Sigmoid colon (tissue), 4 donors: Measurements from ENCODE around the gene RPS6KA6.

Experiments
- EP300 ChIP-seq, 4 donors: sonication (generic); formaldehyde crosslinking; IDR thresholded peaks; one replicate each; pipeline ENCODE4 v1.6.1; 2017; ENCODE audit warnings: antibody characterized with exemption in 4 of 4
- POLR2A ChIP-seq, 2 donors: fragments of 450-650 bp; IDR thresholded peaks; one replicate each; pipeline ENCODE4 v1.6.1; 2016; ENCODE audit warnings: antibody characterized with exemption in 2 of 2, mild to moderate bottlenecking in 2 of 2, moderate library complexity in 2 of 2
- POLR2AphosphoS5 ChIP-seq, 4 donors: sonication (generic); formaldehyde crosslinking; IDR thresholded peaks; one replicate each; pipeline ENCODE4 v1.6.1; 2017; ENCODE audit warnings: antibody characterized with exemption in 4 of 4
- TF ChIP-seq, protein P1 (sequence below), 4 experiments: fragments of 450-650 bp in 3 of 4; fragments of 200-600 bp in 1 of 4; IDR thresholded peaks; one replicate each; pipeline ENCODE4 v1.5.1; 2016 to 2019; ENCODE audit warnings: antibody characterized with exemption in 4 of 4, mild to moderate bottlenecking in 3 of 4, moderate library complexity in 2 of 4

DNA sequence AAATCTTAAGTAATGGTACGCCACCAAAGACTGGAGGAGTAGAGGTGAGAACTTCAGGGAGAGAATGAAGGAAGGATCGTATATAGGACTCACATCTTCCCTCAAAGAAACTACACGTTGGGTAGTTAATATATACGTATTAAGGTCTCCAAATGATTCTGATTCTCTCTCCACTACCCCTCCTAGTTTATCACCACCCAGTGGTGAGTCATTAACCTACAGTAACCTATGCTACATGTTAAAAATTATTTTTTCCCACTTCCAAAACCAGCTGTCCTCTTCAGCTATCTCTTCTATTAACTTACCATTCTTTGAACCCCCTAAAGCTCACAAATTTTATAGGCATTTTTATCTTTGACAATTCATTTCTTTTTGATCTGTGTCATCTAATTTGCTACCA is 69.7 kb downstream of the RPS6KA6 start:
- TF ChIP-seq, protein P1, sequence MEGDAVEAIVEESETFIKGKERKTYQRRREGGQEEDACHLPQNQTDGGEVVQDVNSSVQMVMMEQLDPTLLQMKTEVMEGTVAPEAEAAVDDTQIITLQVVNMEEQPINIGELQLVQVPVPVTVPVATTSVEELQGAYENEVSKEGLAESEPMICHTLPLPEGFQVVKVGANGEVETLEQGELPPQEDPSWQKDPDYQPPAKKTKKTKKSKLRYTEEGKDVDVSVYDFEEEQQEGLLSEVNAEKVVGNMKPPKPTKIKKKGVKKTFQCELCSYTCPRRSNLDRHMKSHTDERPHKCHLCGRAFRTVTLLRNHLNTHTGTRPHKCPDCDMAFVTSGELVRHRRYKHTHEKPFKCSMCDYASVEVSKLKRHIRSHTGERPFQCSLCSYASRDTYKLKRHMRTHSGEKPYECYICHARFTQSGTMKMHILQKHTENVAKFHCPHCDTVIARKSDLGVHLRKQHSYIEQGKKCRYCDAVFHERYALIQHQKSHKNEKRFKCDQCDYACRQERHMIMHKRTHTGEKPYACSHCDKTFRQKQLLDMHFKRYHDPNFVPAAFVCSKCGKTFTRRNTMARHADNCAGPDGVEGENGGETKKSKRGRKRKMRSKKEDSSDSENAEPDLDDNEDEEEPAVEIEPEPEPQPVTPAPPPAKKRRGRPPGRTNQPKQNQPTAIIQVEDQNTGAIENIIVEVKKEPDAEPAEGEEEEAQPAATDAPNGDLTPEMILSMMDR (IDR thresholded peaks at IDR 0.05) = no peak
- no peak for TF ChIP-seq EP300 (IDR thresholded peaks at IDR 0.05)
- no peak for TF ChIP-seq POLR2A (IDR thresholded peaks at IDR 0.05)
- TF ChIP-seq POLR2AphosphoS5 (IDR thresholded peaks at IDR 0.05) = no peak
